ENCODE data around the gene FGF14. TPM values are rescaled to one million over a fixed set of nuclear protein-coding genes. Genes with fewer than 3 reads are reported as not detected.

Gene FGF14
- total and polyA plus RNA-seq, 2 of the 4 experiments (the other 2 are of a cell fraction): under 0.01 TPM; not detected in 1

DNA sequence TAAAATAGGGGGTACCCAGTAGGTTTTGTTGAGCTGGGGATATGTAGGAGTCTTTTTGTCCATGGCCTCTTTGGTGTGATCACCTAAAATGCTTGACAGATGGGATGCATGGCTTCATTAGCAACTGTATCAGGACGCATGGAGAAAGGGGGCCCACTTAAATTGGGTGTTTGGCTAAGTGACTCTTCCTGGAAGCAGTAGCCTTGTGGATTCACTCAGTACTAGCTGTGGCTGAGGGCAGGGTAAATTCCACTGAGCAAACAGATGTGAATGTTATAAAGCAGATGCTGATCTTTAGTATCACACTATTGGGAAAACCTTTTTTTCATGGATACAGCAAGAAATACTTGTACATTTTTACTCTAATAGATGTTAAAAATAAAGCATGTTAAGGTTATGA, 140.0 kb downstream of the FGF14 start:
- TF ChIP-seq RAD21 (IDR thresholded peaks at IDR 0.05; ENCODE audit: low read length) (no peak), RCOR1 (IDR thresholded peaks at IDR 0.05; ENCODE audit: insufficient replicate concordance, low read length) (no peak), BHLHE40 (IDR thresholded peaks at IDR 0.05; ENCODE audit: low read depth, low read length) (no peak), MAZ (IDR thresholded peaks at IDR 0.05; ENCODE audit: borderline replicate concordance, low read depth, low read length) (no peak), MXI1 (IDR thresholded peaks at IDR 0.05; ENCODE audit: borderline replicate concordance, low read depth, low read length) (no peak), FOS (IDR thresholded peaks at IDR 0.05; ENCODE audit: low read depth, low read length) (no peak), POLR2A (IDR thresholded peaks at IDR 0.05; ENCODE audit: low read depth, low read length) (no peak), RFX5 (IDR thresholded peaks at IDR 0.05; ENCODE audit: low read depth, low read length) (no peak), ELK1 (IDR thresholded peaks at IDR 0.05; ENCODE audit: borderline replicate concordance, low read depth, low read length) (no peak)
- TF ChIP-seq, protein P1, sequence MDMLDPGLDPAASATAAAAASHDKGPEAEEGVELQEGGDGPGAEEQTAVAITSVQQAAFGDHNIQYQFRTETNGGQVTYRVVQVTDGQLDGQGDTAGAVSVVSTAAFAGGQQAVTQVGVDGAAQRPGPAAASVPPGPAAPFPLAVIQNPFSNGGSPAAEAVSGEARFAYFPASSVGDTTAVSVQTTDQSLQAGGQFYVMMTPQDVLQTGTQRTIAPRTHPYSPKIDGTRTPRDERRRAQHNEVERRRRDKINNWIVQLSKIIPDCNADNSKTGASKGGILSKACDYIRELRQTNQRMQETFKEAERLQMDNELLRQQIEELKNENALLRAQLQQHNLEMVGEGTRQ (IDR thresholded peaks at IDR 0.05; ENCODE audit: low read depth, low read length): no peak
- dilution Hi-C loops (cut with HindIII; ENCODE audit: low sequenced_read_pairs, unreplicated experiment): no loop called here
- H4K20me1 ChIP-seq (ENCODE audit: insufficient read depth, low read length): no peaks in the 10 kb centered on the region
- H2BK120ac ChIP-seq (ENCODE audit: low read depth, low read length): no peak overlapping the region
- DNase-seq: no peak
- no peaks in the 10 kb centered on the region for H3K9me3 ChIP-seq (ENCODE audit: control insufficient read depth, insufficient read depth, low read length)
- H3K27me3 ChIP-seq (ENCODE audit: control insufficient read depth, insufficient read depth, low read length): no peaks in the 10 kb centered on the region
- no peak overlapping the region for H3K18ac ChIP-seq (ENCODE audit: low read depth, low read length)
- H3K9ac ChIP-seq (ENCODE audit: low read depth, low read length): no peak overlapping the region
- H3K4me2 ChIP-seq (ENCODE audit: low read depth, low read length): no peak overlapping the region
- no peak for ATAC-seq (ENCODE audit: low read depth)
- no peak overlapping the region for H3K23ac ChIP-seq (ENCODE audit: low read depth, low read length)
- H2AFZ ChIP-seq (replicated peaks; ENCODE audit: low read length, poor library complexity): no peak overlapping the region
- no peak overlapping the region for H4K8ac ChIP-seq (ENCODE audit: low read depth in 2 of 2, low read length in 2 of 2)
- WGBS, 2 experiments (ENCODE audit: extremely low coverage in 2 of 2, insufficient read length in 1 of 2): 50% methylated on average over 1 of the region's 1 CpG; no CpG with 5 or more reads in 1 of the 2 experiments
- no peak overlapping the region for H3K56ac ChIP-seq (ENCODE audit: extremely low read depth, insufficient read depth, low read length)
- no peak overlapping the region for H3K14ac ChIP-seq (replicated peaks; ENCODE audit: low read depth, low read length)
- H2BK5ac ChIP-seq (ENCODE audit: low read depth, low read length, poor library complexity, severe bottlenecking): no peak overlapping the region
- H2AK5ac ChIP-seq (ENCODE audit: low read depth, low read length): no peak overlapping the region
- ChIA-PET POLR2A (ENCODE audit: unreplicated experiment) (interaction anchor here (0.5 kb wide), 1 partner anchor 13 kb away, joined by 3 read pairs; no protein-coding TSS in a partner anchor), CTCF (no interaction called here)
- no peak overlapping the region for H3K4me3 ChIP-seq (ENCODE audit: insufficient read depth, low read depth, low read length)
- no peak overlapping the region for H3K4ac ChIP-seq (ENCODE audit: low read depth, low read length)
- no peak overlapping the region for H3K27ac ChIP-seq (ENCODE audit: insufficient read depth, low read length)
- H3K36me3 ChIP-seq (ENCODE audit: control insufficient read depth, insufficient read depth, low read length): no peaks in the 10 kb centered on the region
- in situ Hi-C loops (cut with MboI; ENCODE audit: low sequenced_read_pairs): no loop called here
- H4K5ac ChIP-seq (ENCODE audit: low read depth, low read length): no peak overlapping the region
- no peaks in the 10 kb centered on the region for H3K79me1 ChIP-seq (ENCODE audit: low read depth in 1 of 2, low read length in 2 of 2)
- no peak overlapping the region for H2BK15ac ChIP-seq (ENCODE audit: low read depth, low read length)
- H3K4me1 ChIP-seq (ENCODE audit: control insufficient read depth, insufficient read depth, low read length): no peaks in the 10 kb centered on the region
- H3K9me1 ChIP-seq (ENCODE audit: insufficient read depth, low read length): no peaks in the 10 kb centered on the region
- no peak overlapping the region for H2AK9ac ChIP-seq (replicated peaks; ENCODE audit: low read depth, low read length, poor library complexity)
- intact Hi-C loops (cut with micrococcal nuclease): no loop called here
- H2BK20ac ChIP-seq (ENCODE audit: low read depth, low read length): no peak overlapping the region
- H4K91ac ChIP-seq (ENCODE audit: insufficient read depth, low read depth, low read length): no peak overlapping the region
- no TSS peak for BruUV-seq (replicated peaks)

All from IMR-90 (cell line).